Stimulated activated CD4-positive, alpha-beta T cell treated with anti-CD3 and anti-CD28 coated beads, TNF-alpha, amount 100 ng/mL, for 4 hours (primary cell): ENCODE results near the gene IL1RAP.

Experiments
- DNase-seq, 3 experiments: peaks; one replicate each; pipeline ENCODE4 v3.0.0-alpha.2; 2020; ENCODE audit warnings: low read depth in 3 of 3

Gene IL1RAP

GRCh38 chr3:190614226-190615059 is 100.6 kb downstream of the IL1RAP start:
- DNase-seq = no peak

- no peak for DNase-seq
These were observed 101.1 kb downstream of the IL1RAP start for GRCh38 chr3:190615060-190615384.

GRCh38 chr3:190615607-190616006 is 101.7 kb downstream of the IL1RAP start:
- no peak for DNase-seq

GRCh38 chr3:190616637-190617036 is 102.8 kb downstream of the IL1RAP start:
- DNase-seq = no peak

- DNase-seq = no peak
These were observed 103.3 kb downstream of the IL1RAP start for GRCh38 chr3:190617185-190617584.

GRCh38 chr3:190618330-190619030 is 104.6 kb downstream of the IL1RAP start:
- DNase-seq = no peak

- no peak for DNase-seq
These were observed 105.5 kb downstream of the IL1RAP start for GRCh38 chr3:190619353-190619752.

- no peak for DNase-seq
These were observed 105.9 kb downstream of the IL1RAP start for GRCh38 chr3:190619761-190620160.

GRCh38 chr3:190620886-190621608 is 107.2 kb downstream of the IL1RAP start:
- DNase-seq = no peak

- DNase-seq = no peak
These were observed 108.0 kb downstream of the IL1RAP start for GRCh38 chr3:190621927-190622326.

GRCh38 chr3:190624282-190624681 is 110.4 kb downstream of the IL1RAP start:
- no peak for DNase-seq

- no peak for DNase-seq
These were observed 113.2 kb downstream of the IL1RAP start for GRCh38 chr3:190626951-190627620.

GRCh38 chr3:190629088-190629487 is 115.2 kb downstream of the IL1RAP start:
- no peak for DNase-seq

GRCh38 chr3:190631295-190631694 is 117.4 kb downstream of the IL1RAP start:
- DNase-seq = no peak

- DNase-seq = no peak
These were observed 127.7 kb downstream of the IL1RAP start for GRCh38 chr3:190641564-190641963.

GRCh38 chr3:190642016-190642415 is 128.1 kb downstream of the IL1RAP start:
- DNase-seq = no peak

GRCh38 chr3:190644035-190644434 is 130.2 kb downstream of the IL1RAP start:
- DNase-seq = no peak

- no peak for DNase-seq
These were observed 130.9 kb downstream of the IL1RAP start for GRCh38 chr3:190644766-190645165.

GRCh38 chr3:190645932-190646460 is 132.1 kb downstream of the IL1RAP start:
- DNase-seq = no peak

GRCh38 chr3:190646996-190647395 is 133.1 kb downstream of the IL1RAP start:
- DNase-seq = no peak

- no peak for DNase-seq
These were observed 142.0 kb downstream of the IL1RAP start for GRCh38 chr3:190655933-190656332.

- DNase-seq = no peak
These were observed 144.2 kb downstream of the IL1RAP start for GRCh38 chr3:190658106-190658505.
